AG20443 (cell line): ENCODE measurements around the gene MATN4.

ENCODE experiments used
- DNase-seq: peaks from one replicate; pipeline ENCODE4 v3.0.0; 2012; ENCODE audit warnings: low spot score, mixed read lengths

MATN4 gene

DNA sequence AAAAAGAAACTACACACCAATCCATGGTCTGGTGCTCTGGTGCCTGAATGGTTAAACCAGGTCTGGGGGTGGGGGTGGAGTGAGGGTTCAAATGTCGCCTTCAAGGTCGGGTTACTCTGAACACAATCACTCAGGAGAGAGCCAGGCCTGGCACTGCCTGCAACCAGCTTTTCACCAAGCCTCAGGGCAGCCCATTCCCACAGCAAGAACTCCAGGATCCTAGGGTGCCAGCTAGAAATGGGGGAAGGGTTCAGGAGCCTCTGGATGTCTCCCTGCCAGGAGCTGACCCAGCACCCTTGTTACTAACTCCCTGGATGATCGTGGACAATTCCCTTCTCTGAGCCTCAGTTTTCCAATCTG lies 33.5 kb upstream of the MATN4 start:
- no peak for DNase-seq

- DNase-seq: no peak
Observed at GRCh38 chr20:45340951-45341350, 32.9 kb upstream of the MATN4 start.

DNA sequence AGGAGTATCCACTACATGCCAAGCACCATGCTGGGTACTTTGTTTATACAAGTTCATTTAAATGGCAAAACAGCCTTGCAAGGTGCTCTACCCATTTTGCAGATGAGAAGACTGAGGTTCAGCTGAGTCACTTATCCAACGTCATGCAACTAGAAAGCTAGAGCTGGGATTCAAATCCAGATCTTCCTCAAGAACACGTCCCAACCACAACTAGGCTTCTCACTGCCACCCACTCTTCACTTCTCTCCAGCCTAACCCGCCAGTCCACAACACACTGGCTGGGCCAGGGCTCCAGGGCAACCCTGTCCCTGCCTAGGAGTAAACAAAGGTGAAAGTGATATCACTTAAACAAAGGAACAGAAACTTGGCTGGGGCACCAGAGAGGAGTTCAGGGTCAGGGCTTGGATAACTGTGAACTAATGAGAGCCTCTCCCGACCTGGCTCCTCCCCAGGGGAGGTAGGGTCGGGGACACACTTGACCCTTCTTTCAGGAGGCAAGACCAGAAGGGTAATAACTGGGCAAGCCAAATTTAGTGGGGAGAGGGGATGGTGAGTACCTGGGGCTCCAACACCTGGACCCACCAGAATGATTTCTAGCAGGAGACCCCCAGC lies 32.2 kb upstream of the MATN4 start:
- no peak for DNase-seq

- no peak for DNase-seq
Observed at GRCh38 chr20:45339799-45340198, 31.7 kb upstream of the MATN4 start.

- no peak for DNase-seq
Observed at GRCh38 chr20:45339084-45339483, 31.0 kb upstream of the MATN4 start.

DNA sequence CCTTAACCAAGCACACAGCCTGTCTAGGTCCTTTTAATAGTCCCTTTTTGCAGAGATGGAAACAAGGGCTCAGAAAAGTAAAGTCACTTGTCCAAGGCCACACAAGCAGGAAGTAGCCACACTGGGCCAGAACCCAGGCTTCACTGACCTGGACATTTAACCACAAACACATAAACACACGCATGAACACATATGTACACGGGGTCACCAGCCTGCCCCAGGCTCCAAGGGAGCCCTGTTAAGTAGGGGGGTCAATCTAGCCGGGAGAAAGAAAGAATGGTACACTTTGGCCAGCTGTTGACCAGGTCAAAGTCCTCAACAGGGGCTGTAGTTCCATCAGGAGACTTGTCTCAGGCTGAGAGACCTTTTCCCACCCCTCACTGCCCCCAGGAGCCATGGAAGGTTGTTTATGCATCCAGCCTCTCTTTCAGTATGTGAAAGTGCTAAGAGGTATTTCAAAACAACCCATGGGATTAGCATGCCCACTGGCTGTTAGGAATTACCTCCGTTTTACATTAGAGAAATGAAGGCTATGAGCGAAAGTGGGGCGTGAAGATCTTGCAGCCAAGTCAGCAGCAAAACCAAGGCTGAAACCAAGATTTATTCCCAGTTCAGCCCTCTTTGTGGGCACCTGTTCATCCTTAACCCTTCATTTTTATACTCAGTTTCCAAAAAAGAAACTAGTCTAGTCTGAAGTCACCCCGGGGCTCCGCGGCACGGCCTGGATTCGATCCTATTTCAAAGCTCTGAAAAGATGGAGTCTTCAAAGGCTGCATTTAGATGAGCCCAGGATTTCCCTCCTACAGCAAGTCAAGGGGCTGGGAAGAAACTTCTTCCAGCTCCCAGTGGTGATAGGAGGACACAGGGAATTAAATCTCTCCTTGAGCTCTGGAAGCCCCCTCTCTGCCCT lies 30.3 kb upstream of the MATN4 start:
- DNase-seq: no peak

GRCh38 chr20:45337367-45338120 lies 29.4 kb upstream of the MATN4 start:
- peak; percentile 91 for DNase-seq

DNA sequence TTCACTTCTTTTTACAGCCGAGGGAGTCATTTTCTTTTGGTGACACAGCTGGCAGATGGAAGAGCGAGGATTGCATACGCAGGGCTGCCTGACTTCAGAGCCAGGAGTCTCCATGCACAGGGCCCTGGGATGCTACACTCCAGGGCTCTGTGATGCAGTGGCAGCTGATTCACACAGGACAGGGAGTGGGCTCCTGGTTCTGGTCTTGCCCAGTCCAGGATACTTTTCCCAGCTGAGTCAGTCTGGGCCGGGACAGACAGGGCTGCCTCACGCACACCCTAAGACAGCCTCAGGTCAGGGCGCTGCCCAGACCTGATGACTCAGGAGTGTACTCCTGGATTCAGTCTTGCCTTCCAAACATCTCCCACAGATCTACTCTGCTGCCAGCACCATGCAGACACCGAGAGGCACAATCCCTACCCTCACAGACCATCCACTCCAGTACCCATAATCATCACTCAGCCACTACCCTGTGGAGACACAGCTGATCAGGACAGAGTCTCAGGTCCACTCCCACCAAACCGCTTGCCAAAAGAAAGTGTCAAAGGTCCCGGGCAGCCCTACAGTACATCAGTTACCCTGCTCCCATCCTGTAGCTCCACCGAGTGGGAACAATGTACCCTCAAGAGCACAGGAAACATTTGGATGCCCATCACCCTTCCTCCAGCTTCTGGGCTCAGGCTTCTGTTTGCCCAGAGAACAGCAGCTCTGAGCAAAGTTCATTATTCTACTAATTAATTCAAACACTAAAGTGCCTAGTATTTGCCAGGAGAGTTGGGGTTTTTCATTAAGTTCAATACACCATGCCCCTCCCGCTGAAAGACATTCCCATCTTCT lies 28.6 kb upstream of the MATN4 start:
- peak; percentile 90 for DNase-seq

- DNase-seq: no peak
Observed at GRCh38 chr20:45330476-45330875, 22.4 kb upstream of the MATN4 start.

- DNase-seq: no peak
Observed at GRCh38 chr20:45329497-45330319, 21.6 kb upstream of the MATN4 start.

DNA sequence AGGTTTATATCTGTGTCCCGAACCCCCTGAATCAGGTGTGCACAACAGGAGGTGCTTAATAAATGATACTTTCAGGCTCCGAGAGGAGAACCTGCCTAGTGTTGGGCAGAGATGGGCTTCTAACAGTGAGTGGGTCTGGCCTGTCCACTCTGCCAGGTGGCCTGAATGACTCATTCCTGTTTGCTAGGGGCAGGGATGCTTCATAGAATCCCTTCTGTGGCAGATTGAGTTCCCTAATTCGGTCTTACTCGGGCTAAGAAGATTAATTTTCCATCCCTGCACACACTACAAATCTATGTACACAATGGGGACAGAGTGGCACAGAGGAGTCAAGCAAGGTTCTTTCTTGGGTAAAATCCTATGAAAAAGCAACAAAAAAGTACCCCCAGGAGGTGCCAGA lies 20.4 kb upstream of the MATN4 start:
- no peak for DNase-seq

GRCh38 chr20:45325371-45325770 lies 17.3 kb upstream of the MATN4 start:
- DNase-seq: no peak

DNA sequence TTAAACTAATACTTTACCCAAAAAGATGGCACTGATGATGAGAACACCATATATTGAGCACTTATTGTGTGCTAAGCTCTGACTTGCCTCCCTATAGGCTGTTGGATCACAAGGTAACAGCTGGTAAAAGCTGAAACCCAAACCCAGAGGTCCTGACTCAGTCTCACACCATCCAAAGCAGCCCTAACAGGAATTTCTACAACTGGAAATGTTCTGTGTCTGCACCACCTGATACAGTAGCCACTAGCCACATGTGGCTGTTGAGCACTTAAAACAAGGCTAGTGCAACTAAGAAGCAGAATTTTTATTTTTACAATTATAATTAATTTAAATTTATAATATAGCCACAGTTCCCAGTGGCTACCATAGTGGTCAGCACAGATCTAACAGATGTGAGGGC lies 15.6 kb upstream of the MATN4 start:
- DNase-seq: peak; percentile 51

DNA sequence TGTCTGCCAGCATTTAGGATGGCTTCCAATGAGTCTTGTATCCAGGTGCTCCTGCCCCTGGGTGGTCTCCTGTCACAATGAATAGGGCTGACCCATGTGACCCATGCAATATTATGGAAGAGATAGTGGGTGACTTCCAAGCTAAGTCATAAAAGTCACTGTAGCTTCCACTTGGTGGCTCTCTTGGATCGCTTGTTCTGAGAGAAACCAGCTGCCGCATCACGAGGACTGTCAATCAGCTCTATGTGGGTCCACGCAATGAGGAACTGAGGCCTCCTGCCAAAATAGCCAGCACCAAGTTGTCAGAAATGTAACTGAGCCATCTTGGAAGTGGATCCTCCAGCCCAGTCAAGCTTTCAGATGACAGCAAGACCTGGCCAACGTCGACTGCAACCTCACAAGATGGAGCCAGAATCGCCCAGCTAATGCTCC lies 14.9 kb upstream of the MATN4 start:
- no peak for DNase-seq

DNA sequence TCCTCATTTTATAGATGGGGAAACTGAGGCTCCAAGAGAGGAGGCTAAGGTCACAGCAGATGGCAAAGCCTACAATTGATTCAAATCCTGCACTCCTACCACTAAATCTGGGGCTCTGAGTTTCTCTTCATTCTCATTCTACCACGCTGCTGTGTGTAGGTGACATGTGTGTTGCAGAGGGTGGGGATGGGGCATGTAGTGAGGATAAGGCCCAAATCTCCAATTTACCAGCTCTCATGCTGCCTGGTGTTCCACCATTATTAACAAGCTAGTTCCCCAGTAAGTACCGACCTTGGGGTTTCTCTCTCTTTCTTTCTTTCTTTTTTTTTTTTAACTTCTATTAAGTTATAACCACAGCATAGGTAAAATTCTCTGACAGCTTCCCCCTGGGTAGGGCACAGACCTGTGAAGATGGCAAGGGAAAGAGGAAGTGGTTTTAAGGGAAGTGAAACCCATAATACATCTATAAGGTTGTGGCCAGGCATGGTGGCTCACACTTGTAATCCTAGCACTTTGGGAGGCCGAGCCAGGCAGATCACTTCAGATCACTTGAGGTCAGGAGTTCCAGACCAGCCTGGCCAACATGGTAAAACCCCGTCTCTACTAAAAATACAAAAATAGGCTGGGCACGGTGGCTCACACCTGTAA lies 13.0 kb upstream of the MATN4 start:
- no peak for DNase-seq

DNA sequence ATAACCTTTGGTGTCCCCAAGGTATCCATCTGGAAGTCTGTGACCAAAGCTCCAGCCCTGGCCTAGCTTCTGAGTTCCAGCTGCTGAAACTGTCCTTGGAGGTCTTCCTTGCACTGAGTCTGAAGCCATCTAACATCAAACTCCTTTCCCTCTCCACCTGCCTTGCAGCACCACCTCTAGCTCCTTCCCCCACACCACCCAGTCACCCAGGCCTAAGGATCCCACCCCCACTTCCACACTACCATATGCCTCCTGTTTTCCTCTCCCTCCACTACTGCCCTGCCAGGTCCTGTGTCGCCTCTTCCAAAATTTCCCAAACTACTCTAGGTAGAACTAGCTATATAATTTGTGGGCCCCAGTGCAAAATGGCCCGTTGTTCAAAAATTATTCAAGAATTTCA lies 10.8 kb upstream of the MATN4 start:
- DNase-seq: no peak

DNA sequence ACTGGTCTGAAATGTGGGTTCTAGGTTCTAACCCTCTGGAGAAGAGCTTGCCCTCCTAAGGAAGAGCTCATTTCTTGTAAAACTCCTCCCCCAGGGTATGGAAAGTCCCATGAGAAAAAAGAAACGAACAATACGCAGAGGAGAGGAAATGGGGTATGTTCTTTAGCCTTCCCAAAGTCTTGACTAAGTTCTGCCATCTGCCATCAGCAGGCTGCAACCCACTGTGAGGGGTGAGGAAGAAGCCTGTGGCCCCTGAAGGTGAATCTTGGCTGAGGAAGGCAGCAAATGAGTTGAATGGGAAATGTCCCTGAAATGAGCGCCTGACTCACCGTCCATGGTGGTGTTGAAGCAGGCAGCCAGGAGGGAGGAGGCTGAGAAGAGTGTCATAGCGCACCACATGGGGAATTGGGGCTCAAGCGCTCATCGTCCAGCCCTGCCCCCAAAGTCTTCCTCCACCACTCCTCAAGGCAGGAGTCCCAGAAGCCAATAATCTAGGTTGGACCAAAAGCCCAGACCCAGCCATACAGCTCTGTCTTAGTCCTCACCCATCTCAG lies 10.4 kb upstream of the MATN4 start:
- DNase-seq: no peak

GRCh38 chr20:45317826-45318225 lies 9.7 kb upstream of the MATN4 start:
- no peak for DNase-seq

GRCh38 chr20:45316150-45317080 lies 8.3 kb upstream of the MATN4 start:
- no peak for DNase-seq
